Fibroblast of lung (primary cell): ENCODE results near the gene DVL1.

Source experiments
- EZH2 ChIP-seq: IDR thresholded peaks from 2 replicates; pipeline ENCODE4 v1.5.1; 2012; ENCODE audit warnings: low read length, control low read depth, mild to moderate bottlenecking; ENCODE audit errors: missing control alignments
- TF ChIP-seq, protein P1 (sequence below), 2 donors: IDR thresholded peaks in 1 of 2; conservative IDR thresholded peaks in 1 of 2; 1 replicate in 1 of 2; 2 replicates in 1 of 2; pipeline ENCODE4 v1.5.1; 2011 to 2012; ENCODE audit warnings: low read length in 2 of 2, control low read depth in 1 of 2, inconsistent platforms in 1 of 2, low read depth in 1 of 2, mild to moderate bottlenecking in 1 of 2

DNA sequence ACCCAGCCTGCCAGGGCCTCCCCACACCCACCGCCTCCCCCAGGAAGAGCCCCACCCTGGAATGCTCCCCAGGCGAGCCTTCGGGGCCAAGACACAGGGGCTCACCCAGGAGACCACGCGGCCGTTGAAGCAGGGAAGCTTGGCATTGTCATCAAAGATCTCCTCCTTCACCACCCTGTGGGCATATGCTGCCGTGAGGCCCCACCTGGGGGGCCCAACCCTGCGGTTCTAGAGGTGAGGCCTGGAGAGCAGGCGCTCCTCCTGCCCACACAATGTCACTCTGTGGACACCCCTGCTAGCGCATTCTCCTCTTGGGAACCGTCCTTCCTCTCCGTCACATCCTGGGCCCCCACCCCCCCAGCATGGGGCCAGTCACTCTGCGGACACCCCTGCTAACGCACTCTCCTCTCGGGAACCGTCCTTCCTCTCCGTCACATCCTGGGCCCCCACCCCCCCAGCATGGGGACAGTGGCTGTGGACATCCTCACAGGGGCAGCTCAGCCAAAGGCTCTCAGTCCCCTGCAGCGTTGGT is 6.6 kb downstream of the DVL1 start:
- TF ChIP-seq, protein P1, sequence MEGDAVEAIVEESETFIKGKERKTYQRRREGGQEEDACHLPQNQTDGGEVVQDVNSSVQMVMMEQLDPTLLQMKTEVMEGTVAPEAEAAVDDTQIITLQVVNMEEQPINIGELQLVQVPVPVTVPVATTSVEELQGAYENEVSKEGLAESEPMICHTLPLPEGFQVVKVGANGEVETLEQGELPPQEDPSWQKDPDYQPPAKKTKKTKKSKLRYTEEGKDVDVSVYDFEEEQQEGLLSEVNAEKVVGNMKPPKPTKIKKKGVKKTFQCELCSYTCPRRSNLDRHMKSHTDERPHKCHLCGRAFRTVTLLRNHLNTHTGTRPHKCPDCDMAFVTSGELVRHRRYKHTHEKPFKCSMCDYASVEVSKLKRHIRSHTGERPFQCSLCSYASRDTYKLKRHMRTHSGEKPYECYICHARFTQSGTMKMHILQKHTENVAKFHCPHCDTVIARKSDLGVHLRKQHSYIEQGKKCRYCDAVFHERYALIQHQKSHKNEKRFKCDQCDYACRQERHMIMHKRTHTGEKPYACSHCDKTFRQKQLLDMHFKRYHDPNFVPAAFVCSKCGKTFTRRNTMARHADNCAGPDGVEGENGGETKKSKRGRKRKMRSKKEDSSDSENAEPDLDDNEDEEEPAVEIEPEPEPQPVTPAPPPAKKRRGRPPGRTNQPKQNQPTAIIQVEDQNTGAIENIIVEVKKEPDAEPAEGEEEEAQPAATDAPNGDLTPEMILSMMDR (conservative IDR thresholded peaks at IDR 0.05 in 1 of 2, IDR thresholded peaks at IDR 0.05 in 1 of 2; ENCODE audit: low read depth in 1 of 2, low read length in 2 of 2): no peak
- no peak for TF ChIP-seq EZH2
